B cell (primary cell): ENCODE data around the gene PPP2R2C. TPM values are rescaled to one million over a fixed set of nuclear protein-coding genes. Genes with fewer than 3 reads are reported as not detected.

Experiments
- ATAC-seq: fragments of 200-7000 bp; cut with Tn5 transposase; one replicate; pipeline ENCODE4 v1.10.0; 2021; ENCODE audit warnings: low read depth, mild to moderate bottlenecking, moderate number of reproducible peaks, moderate library complexity
- CTCF ChIA-PET: fragments of 350-600 bp; sonication (Branson Sonifier 250); formaldehyde crosslinking; loops from one replicate; lab custom pipeline; 2021; ENCODE audit warnings: antibody characterized with exemption, inconsistent platforms; lab: Charles Lee
- POLR2A ChIA-PET: fragments of 350-600 bp; sonication (Branson Sonifier 250); formaldehyde crosslinking; loops from one replicate; lab custom pipeline; 2021; ENCODE audit warnings: antibody characterized with exemption; lab: Charles Lee
- DNase-seq: peaks from one replicate; pipeline ENCODE4 v3.0.0; 2013
- H2AFZ ChIP-seq: 2 replicates; pipeline ENCODE4 v1.6.1; 2012; ENCODE audit warnings: mild to moderate bottlenecking, low read depth, low read length; ENCODE audit not compliant: insufficient read depth, poor library complexity, severe bottlenecking
- H3K27ac ChIP-seq, 2 donors: 1 replicate in 1 of 2; 2 replicates in 1 of 2; pipeline ENCODE4 v1.5.1; 2012 to 2013; ENCODE audit warnings: low read length in 2 of 2, mild to moderate bottlenecking in 2 of 2, moderate library complexity in 1 of 2
- H3K27me3 ChIP-seq, 4 experiments: fragments of 200-600 bp in 1 of 4; sonication (generic) in 1 of 4; replicated peaks in 1 of 4; 1 replicate in 2 of 4; 2 replicates in 2 of 4; pipeline versions ENCODE4 v1.6.1 to v1.7.0; 2013 to 2016; ENCODE audit warnings: low read length in 3 of 4, mild to moderate bottlenecking in 2 of 4, mixed read lengths in 1 of 4, moderate library complexity in 1 of 4; ENCODE audit not compliant: insufficient read depth in 4 of 4, control insufficient read depth in 3 of 4; ENCODE audit errors: control extremely low read depth in 1 of 4
- H3K36me3 ChIP-seq, 2 experiments: replicated peaks in 1 of 2; 1 replicate in 1 of 2; 2 replicates in 1 of 2; pipeline versions ENCODE4 v1.6.1 to v1.7.1; 2013; ENCODE audit warnings: low read length in 1 of 2; ENCODE audit not compliant: insufficient read depth in 2 of 2, control insufficient read depth in 1 of 2; ENCODE audit errors: control extremely low read depth in 1 of 2, extremely low read depth in 1 of 2
- H3K4me1 ChIP-seq, 2 donors: fragments of 200-600 bp in 1 of 2; sonication (generic) in 1 of 2; 1 replicate in 1 of 2; 2 replicates in 1 of 2; pipeline versions ENCODE4 v1.5.1 to v1.6.1; 2013 to 2017; ENCODE audit warnings: low read length in 2 of 2; ENCODE audit not compliant: control insufficient read depth in 2 of 2, insufficient read depth in 2 of 2
- H3K4me2 ChIP-seq: replicated peaks from 2 replicates; pipeline ENCODE3; 2012; ENCODE audit warnings: mild to moderate bottlenecking, low read depth, low read length; ENCODE audit not compliant: poor library complexity, severe bottlenecking
- H3K4me3 ChIP-seq, 5 experiments: fragments of 200-600 bp in 1 of 5; sonication (generic) in 1 of 5; 1 replicate in 3 of 5; 2 replicates in 2 of 5; pipeline versions ENCODE4 v1.5.1 to v1.7.0; 2011 to 2016; ENCODE audit warnings: low read length in 4 of 5, mild to moderate bottlenecking in 4 of 5, low read depth in 2 of 5, control low read depth in 1 of 5, moderate library complexity in 1 of 5; ENCODE audit not compliant: insufficient read depth in 1 of 5; ENCODE audit errors: control extremely low read depth in 1 of 5, extremely low read depth in 1 of 5
- H3K79me2 ChIP-seq: fragments of 200-600 bp; sonication (generic); one replicate; pipeline ENCODE4 v1.6.0; 2016; ENCODE audit warnings: low read length; ENCODE audit not compliant: control insufficient read depth, insufficient read depth
- H3K9ac ChIP-seq: fragments of 200-600 bp; sonication (generic); 2 replicates; pipeline ENCODE4 v1.6.1; 2017; ENCODE audit warnings: mild to moderate bottlenecking, low read length, moderate library complexity
- H3K9me3 ChIP-seq, 3 donors: one replicate each; pipeline versions ENCODE4 v1.6.1 to v1.7.1; 2013; ENCODE audit warnings: low read length in 2 of 3; ENCODE audit not compliant: control insufficient read depth in 2 of 3, insufficient read depth in 1 of 3; ENCODE audit errors: control extremely low read depth in 1 of 3
- H4K20me1 ChIP-seq: 2 replicates; pipeline ENCODE4 v1.6.0; 2012; ENCODE audit warnings: mild to moderate bottlenecking, low read length; ENCODE audit not compliant: insufficient read depth, control insufficient read depth, poor library complexity, severe bottlenecking
- H3K27ac Mint-ChIP-seq: one replicate; pipeline ENCODE4 v1.8.0; 2021; ENCODE audit warnings: mixed read lengths
- H3K27me3 Mint-ChIP-seq: one replicate; pipeline ENCODE4 v1.8.0; 2021; ENCODE audit warnings: mixed read lengths
- H3K4me1 Mint-ChIP-seq: one replicate; pipeline ENCODE4 v1.8.0; 2021; ENCODE audit warnings: mixed read lengths
- H3K4me3 Mint-ChIP-seq: one replicate; pipeline ENCODE4 v1.8.0; 2021; ENCODE audit warnings: mixed read lengths
- H3K9me3 Mint-ChIP-seq: one replicate; pipeline ENCODE4 v1.8.0; 2022; ENCODE audit warnings: mixed read lengths; ENCODE audit not compliant: insufficient read depth
- CTCF ChIP-seq: fragments of 200-600 bp; IDR thresholded peaks from one replicate; pipeline ENCODE4 v1.8.0; 2022; ENCODE audit warnings: antibody characterized with exemption, mild to moderate bottlenecking
- EZH2 ChIP-seq: IDR thresholded peaks from 2 replicates; pipeline ENCODE4 v1.6.1; 2012; ENCODE audit warnings: borderline replicate concordance, low read depth, mild to moderate bottlenecking, moderate library complexity, low read length; ENCODE audit not compliant: insufficient read depth, poor library complexity, severe bottlenecking
- WGBS: methylation state at CpG from one replicate; pipeline ENCODE4 v1.1.5; 2013; ENCODE audit warnings: missing lambda C conversion rate; ENCODE audit not compliant: insufficient coverage; 5-methylcytosine and 5-hydroxymethylcytosine counted together
- intact Hi-C: fragments of 100-400 bp; cut with micrococcal nuclease; formaldehyde crosslinking; loops from one replicate; pipeline ENCODE4 v1.10.0; 2022
- polyA plus RNA-seq: library from polyadenylated mRNA; depleted of rRNA; stranded (reverse); fragments of >200 nt; gene quantifications from 2 replicates; pipeline ENCODE4 v1.2.3, GENCODE V29; 2012
- total RNA-seq, 2 donors: library from RNA; stranded (reverse); fragments of 120-200 nt in 1 of 2; gene quantifications; 1 replicate in 1 of 2; 2 replicates in 1 of 2; pipeline versions ENCODE4 v1.2.3 to v1.2.4, GENCODE V29; 2013 to 2022

PPP2R2C gene
- total and polyA plus RNA-seq, 2 donors (not counting 1 experiment from before 2014, with no cell fraction given): not detected

- Mint-ChIP-seq H3K27me3 (no peaks in the 10 kb centered on the region), H3K4me3 (no peak overlapping the region), H3K9me3 (no peaks in the 10 kb centered on the region), H3K4me1 (no peaks in the 10 kb centered on the region), H3K27ac (no peak overlapping the region)
- H4K20me1 ChIP-seq: no peaks in the 10 kb centered on the region
- H3K4me1 ChIP-seq: no peaks in the 10 kb centered on the region
- ChIA-PET CTCF (no interaction called here), POLR2A (no interaction called here)
- H2AFZ ChIP-seq: no peak overlapping the region
- 98% methylated on average over 14 of the region's 14 CpGs for WGBS
- H3K27ac ChIP-seq: no peak overlapping the region
- DNase-seq: no peak
- H3K79me2 ChIP-seq: no peaks in the 10 kb centered on the region
- intact Hi-C loops: no loop called here
- no peaks in the 10 kb centered on the region for H3K9me3 ChIP-seq
- no peaks in the 10 kb centered on the region for H3K27me3 ChIP-seq
- TF ChIP-seq EZH2: no peak
- TF ChIP-seq CTCF: no peak
- H3K4me3 ChIP-seq: no peak overlapping the region
- no peak overlapping the region for H3K9ac ChIP-seq
- H3K36me3 ChIP-seq: no peaks in the 10 kb centered on the region
- no peak overlapping the region for H3K4me2 ChIP-seq
- no peak for ATAC-seq
Measured at GRCh38 chr4:6295495-6295894, 176.9 kb downstream of the PPP2R2C start.

GRCh38 chr4:6294705-6295421, 177.6 kb downstream of the PPP2R2C start:
- intact Hi-C loops: no loop called here
- no peak for ATAC-seq
- TF ChIP-seq EZH2 (no peak), CTCF (no peak)
- no peak overlapping the region for H3K9ac ChIP-seq
- WGBS: 96% methylated on average over 23 of the region's 27 CpGs
- Mint-ChIP-seq H3K9me3 (no peaks in the 10 kb centered on the region), H3K27me3 (no peaks in the 10 kb centered on the region), H3K4me1 (no peaks in the 10 kb centered on the region), H3K27ac (no peak overlapping the region), H3K4me3 (no peak overlapping the region)
- no peaks in the 10 kb centered on the region for H3K9me3 ChIP-seq
- no peak overlapping the region for H2AFZ ChIP-seq
- ChIA-PET CTCF (no interaction called here), POLR2A (no interaction called here)
- no peaks in the 10 kb centered on the region for H4K20me1 ChIP-seq
- no peak overlapping the region for H3K27ac ChIP-seq
- no peaks in the 10 kb centered on the region for H3K36me3 ChIP-seq
- no peak overlapping the region for H3K4me2 ChIP-seq
- H3K4me1 ChIP-seq: no peaks in the 10 kb centered on the region
- no peak for DNase-seq
- no peak overlapping the region for H3K4me3 ChIP-seq
- H3K79me2 ChIP-seq: no peaks in the 10 kb centered on the region
- H3K27me3 ChIP-seq: no peaks in the 10 kb centered on the region
